ENCODE measurements around the gene AFAP1L2. TPM values are rescaled to one million over a fixed set of nuclear protein-coding genes. Genes with fewer than 3 reads are reported as not detected.
"Not testable (repeated sequence)": the region's sequence is repeated elsewhere in the genome, so short reads cannot be mapped to it uniquely, and the experiment has no call there.

The AFAP1L2 gene
- total RNA-seq, 6 experiments from 2014 or later = 0.07 to 0.09 TPM; not detected in 4

DNA sequence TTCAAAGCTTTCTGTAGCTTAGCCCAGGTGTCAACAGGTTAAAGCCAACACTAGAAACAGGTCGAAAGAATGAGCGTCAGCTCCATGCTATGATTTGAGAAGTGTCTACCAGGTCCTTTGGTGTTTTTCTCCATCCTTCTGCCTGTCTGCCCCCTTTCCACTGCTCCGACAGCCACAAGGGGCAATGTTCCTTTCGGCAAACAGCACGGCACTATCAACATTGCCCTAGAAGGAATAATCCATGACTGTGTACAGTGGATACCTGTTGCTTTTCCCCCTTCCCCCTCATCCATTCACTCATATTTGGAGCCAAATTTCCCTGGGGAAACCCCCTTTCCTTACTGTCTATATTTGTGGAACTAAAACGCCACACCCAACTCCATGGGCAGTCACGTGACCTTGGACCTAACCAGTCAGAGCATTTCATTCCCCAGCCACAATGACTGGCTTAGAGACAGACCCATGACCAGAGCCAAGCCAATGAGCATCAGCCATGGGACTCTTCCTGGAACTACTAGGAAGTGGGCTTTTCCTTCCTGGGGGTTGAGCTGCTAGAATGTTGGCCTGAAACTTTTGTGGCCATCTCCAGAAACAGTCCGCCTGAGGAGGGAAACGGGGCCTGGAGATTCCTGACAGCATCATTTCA, 51.5 kb downstream of the AFAP1L2 start:
- Mint-ChIP-seq H3K27me3 (ENCODE audit: insufficient read depth) (peaks cover 30% of the 10 kb centered on the region), H3K4me1 (ENCODE audit: low read depth) (peaks cover 7% of the 10 kb centered on the region), H3K27ac (no peak overlapping the region), H3K4me3 (no peak overlapping the region), H3K36me3 (ENCODE audit: low read depth) (no peaks in the 10 kb centered on the region), H3K9me3 (no peaks in the 10 kb centered on the region)
- TF ChIP-seq, protein P1, sequence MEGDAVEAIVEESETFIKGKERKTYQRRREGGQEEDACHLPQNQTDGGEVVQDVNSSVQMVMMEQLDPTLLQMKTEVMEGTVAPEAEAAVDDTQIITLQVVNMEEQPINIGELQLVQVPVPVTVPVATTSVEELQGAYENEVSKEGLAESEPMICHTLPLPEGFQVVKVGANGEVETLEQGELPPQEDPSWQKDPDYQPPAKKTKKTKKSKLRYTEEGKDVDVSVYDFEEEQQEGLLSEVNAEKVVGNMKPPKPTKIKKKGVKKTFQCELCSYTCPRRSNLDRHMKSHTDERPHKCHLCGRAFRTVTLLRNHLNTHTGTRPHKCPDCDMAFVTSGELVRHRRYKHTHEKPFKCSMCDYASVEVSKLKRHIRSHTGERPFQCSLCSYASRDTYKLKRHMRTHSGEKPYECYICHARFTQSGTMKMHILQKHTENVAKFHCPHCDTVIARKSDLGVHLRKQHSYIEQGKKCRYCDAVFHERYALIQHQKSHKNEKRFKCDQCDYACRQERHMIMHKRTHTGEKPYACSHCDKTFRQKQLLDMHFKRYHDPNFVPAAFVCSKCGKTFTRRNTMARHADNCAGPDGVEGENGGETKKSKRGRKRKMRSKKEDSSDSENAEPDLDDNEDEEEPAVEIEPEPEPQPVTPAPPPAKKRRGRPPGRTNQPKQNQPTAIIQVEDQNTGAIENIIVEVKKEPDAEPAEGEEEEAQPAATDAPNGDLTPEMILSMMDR (IDR thresholded peaks at IDR 0.05) = no peak
- no peak for DNase-seq

GRCh38 chr10:114350751-114351150, 53.6 kb downstream of the AFAP1L2 start:
- Mint-ChIP-seq H3K4me1 (ENCODE audit: low read depth) (no peaks in the 10 kb centered on the region), H3K27me3 (ENCODE audit: insufficient read depth) (peaks cover 34% of the 10 kb centered on the region), H3K27ac (no peak overlapping the region), H3K4me3 (no peak overlapping the region), H3K9me3 (no peaks in the 10 kb centered on the region), H3K36me3 (ENCODE audit: low read depth) (no peaks in the 10 kb centered on the region)
- DNase-seq = no peak
- TF ChIP-seq, protein P1 (IDR thresholded peaks at IDR 0.05) = no peak

DNA sequence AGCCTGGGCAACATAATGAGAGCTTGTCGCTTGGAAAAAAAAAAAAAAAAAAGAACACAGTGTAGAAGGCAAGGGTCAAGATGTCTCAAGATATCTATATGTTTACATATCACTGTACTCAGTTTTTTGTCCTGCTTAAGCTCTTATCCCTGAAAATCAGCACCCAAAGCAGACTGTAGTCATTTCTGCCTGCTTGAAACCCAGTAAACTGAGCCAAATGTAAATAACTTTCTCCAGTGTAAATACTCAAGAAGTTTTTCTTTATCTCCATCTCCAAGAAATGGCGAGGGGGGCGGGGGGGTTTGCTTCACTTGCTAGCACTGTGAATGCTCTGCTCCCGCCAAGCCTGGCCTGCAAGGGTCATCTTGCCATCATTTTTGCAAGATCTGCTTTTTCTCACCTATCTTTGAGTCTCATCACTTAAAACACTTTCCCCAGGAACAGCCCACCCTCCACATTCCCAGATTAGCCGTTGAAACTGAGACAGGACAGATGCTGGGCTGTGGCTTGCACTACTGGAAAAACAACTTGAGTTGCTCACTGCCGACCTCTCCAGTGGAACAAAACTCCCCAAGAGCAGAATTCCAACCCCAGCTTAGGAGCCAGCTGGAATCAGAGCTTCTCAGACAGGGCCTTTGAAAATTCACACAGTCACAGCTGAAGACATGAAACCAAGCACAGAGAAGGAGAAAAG, 54.6 kb downstream of the AFAP1L2 start:
- Mint-ChIP-seq H3K9me3 (no peaks in the 10 kb centered on the region), H3K36me3 (ENCODE audit: low read depth) (no peaks in the 10 kb centered on the region), H3K27me3 (ENCODE audit: insufficient read depth) (peaks cover 32% of the 10 kb centered on the region), H3K4me3 (no peak overlapping the region), H3K4me1 (ENCODE audit: low read depth) (no peaks in the 10 kb centered on the region), H3K27ac (no peak overlapping the region)
- TF ChIP-seq, protein P1 (IDR thresholded peaks at IDR 0.05) = no peak
- no peak for DNase-seq

DNA sequence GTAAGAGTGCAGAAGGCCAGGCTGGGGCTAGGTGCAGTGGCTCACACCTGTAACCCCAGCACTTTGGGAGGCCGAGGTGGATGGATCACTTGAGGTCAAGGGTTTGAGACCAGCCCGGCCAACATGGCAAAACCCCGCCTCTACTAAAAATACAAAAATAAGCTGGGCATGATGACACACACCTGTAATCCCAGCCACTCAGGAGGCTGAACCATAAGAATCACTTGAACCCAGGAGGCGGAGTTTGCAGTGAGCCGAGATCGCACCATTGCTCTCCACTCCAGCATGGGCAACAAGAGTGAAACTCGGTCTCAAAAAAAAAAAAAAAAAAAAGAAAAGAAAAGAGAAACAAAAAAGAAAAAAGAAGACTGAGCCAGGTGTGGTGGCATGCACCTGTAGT, 55.2 kb downstream of the AFAP1L2 start:
- not testable (repeated sequence) for H3K4me1 Mint-ChIP-seq (ENCODE audit: low read depth); DNase-seq; H3K4me3 Mint-ChIP-seq; H3K27ac Mint-ChIP-seq; H3K9me3 Mint-ChIP-seq; H3K36me3 Mint-ChIP-seq (ENCODE audit: low read depth)
- peaks cover 32% of the 10 kb centered on the region for H3K27me3 Mint-ChIP-seq (ENCODE audit: insufficient read depth)

GRCh38 chr10:114347791-114348190, 56.5 kb downstream of the AFAP1L2 start:
- H3K4me3 Mint-ChIP-seq = no peak overlapping the region
- DNase-seq = no peak
- no peaks in the 10 kb centered on the region for H3K9me3 Mint-ChIP-seq
- peaks cover 5% of the 10 kb centered on the region; the same call in 1 of the 2 replicates for H3K4me1 Mint-ChIP-seq (ENCODE audit: low read depth)
- peaks cover 28% of the 10 kb centered on the region for H3K27me3 Mint-ChIP-seq (ENCODE audit: insufficient read depth)
- no peak overlapping the region for H3K27ac Mint-ChIP-seq
- TF ChIP-seq, protein P1 (IDR thresholded peaks at IDR 0.05) = no peak
- no peaks in the 10 kb centered on the region for H3K36me3 Mint-ChIP-seq (ENCODE audit: low read depth)

GRCh38 chr10:114347241-114347640, 57.1 kb downstream of the AFAP1L2 start:
- Mint-ChIP-seq H3K27me3 (ENCODE audit: insufficient read depth) (peaks cover 31% of the 10 kb centered on the region), H3K36me3 (ENCODE audit: low read depth) (no peaks in the 10 kb centered on the region), H3K27ac (no peak overlapping the region), H3K9me3 (no peaks in the 10 kb centered on the region), H3K4me3 (no peak overlapping the region), H3K4me1 (ENCODE audit: low read depth) (peaks cover 5% of the 10 kb centered on the region; the same call in 1 of the 2 replicates)
- no peak for DNase-seq
- TF ChIP-seq, protein P1 (IDR thresholded peaks at IDR 0.05) = no peak

All from HFFc6 (cell line).